ENCODE results near the gene CCDC182.

The CCDC182 gene

GRCh38 chr17:57735230-57735629, 9.9 kb downstream of the CCDC182 start:
- TF ChIP-seq SIN3A (IDR thresholded peaks at IDR 0.05; ENCODE audit: borderline replicate concordance, insufficient read depth, low read length), result no peak
- TF ChIP-seq POLR2AphosphoS5 (IDR thresholded peaks at IDR 0.05; ENCODE audit: low read depth, low read length), result no peak

GRCh38 chr17:57733085-57733484, 12.0 kb downstream of the CCDC182 start:
- TF ChIP-seq FOXP2 (optimal IDR thresholded peaks at IDR 0.05; ENCODE audit: borderline replicate concordance, extremely low read depth, extremely low read length, insufficient read depth) (no peak), REST (IDR thresholded peaks at IDR 0.05; ENCODE audit: insufficient read depth in 1 of 2, low read depth in 2 of 2, low read length in 2 of 2) (no peak), SIN3A (IDR thresholded peaks at IDR 0.05; ENCODE audit: borderline replicate concordance, insufficient read depth, low read length) (no peak), TAF1 (IDR thresholded peaks at IDR 0.05; ENCODE audit: borderline replicate concordance, insufficient read depth, low read length) (no peak), POLR2AphosphoS5 (IDR thresholded peaks at IDR 0.05; ENCODE audit: low read depth, low read length) (no peak)

DNA sequence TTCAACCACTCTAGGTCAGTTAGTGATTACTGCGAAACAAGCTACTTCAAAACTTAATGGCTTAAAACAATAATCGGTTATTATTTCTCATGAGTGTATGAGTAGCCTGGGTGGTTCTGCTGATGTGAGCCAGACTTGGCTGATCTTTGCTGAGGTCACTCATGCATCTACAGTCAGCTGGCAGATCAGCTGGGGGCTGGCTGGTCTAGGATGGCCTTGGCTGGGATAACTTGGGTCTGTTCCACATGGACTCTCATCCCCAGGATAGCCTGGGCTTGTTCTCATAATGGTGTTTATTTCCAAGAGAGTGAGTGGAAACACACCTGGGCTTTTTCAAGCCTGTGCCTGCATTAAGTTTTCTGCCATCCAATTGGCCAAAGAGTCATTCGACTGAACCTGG, 13.0 kb downstream of the CCDC182 start:
- TF ChIP-seq TAF1 (IDR thresholded peaks at IDR 0.05; ENCODE audit: borderline replicate concordance, insufficient read depth, low read length), result no peak
- no peak for TF ChIP-seq POLR2AphosphoS5 (IDR thresholded peaks at IDR 0.05; ENCODE audit: low read depth, low read length)
- TF ChIP-seq SIN3A (IDR thresholded peaks at IDR 0.05; ENCODE audit: borderline replicate concordance, insufficient read depth, low read length), result no peak
- TF ChIP-seq FOXP2 (optimal IDR thresholded peaks at IDR 0.05; ENCODE audit: borderline replicate concordance, extremely low read depth, extremely low read length, insufficient read depth), result no peak
- no peak for TF ChIP-seq REST (IDR thresholded peaks at IDR 0.05; ENCODE audit: insufficient read depth in 1 of 2, low read depth in 2 of 2, low read length in 2 of 2)

DNA sequence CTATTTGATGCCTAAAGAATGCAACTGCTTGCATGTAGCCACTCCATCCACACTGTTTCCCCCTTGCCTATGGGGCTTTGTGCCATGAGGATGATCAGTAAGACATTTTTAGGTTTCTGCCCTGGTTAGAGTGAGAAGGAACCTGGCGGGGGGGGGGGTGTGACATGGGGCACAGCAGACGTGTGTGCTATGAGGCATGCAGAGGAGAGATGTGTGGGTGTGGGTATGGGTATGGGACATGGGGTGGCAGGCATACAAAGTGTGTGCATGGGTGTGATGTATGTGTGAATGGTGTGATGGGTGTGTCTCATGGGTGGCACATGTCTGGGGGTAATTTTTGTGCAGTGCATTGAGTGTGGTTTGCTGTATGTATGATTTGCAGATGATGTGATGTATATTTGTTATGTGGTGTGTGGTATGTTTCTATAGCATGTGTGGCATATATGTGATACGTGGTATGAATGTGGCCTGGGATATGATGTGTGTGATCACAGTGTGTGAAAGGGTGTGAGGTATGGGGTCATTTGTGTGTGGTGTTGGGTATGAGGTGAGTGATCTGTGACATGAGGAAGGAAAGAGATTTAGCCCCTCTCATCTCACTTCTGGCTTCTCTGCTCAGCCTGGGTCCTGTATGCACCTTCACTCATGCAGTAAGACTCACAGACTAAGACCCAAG, 14.9 kb downstream of the CCDC182 start:
- no peak for TF ChIP-seq POLR2AphosphoS5 (IDR thresholded peaks at IDR 0.05; ENCODE audit: low read depth, low read length)
- TF ChIP-seq REST (IDR thresholded peaks at IDR 0.05; ENCODE audit: insufficient read depth in 1 of 2, low read depth in 2 of 2, low read length in 2 of 2), result no peak
- TF ChIP-seq FOXP2 (optimal IDR thresholded peaks at IDR 0.05; ENCODE audit: borderline replicate concordance, extremely low read depth, extremely low read length, insufficient read depth), result no peak
- TF ChIP-seq SIN3A (IDR thresholded peaks at IDR 0.05; ENCODE audit: borderline replicate concordance, insufficient read depth, low read length), result no peak
- TF ChIP-seq TAF1 (IDR thresholded peaks at IDR 0.05; ENCODE audit: borderline replicate concordance, insufficient read depth, low read length), result no peak

GRCh38 chr17:57727630-57728175, 17.4 kb downstream of the CCDC182 start:
- TF ChIP-seq POLR2AphosphoS5 (IDR thresholded peaks at IDR 0.05; ENCODE audit: low read depth, low read length) (no peak), FOXP2 (optimal IDR thresholded peaks at IDR 0.05; ENCODE audit: borderline replicate concordance, extremely low read depth, extremely low read length, insufficient read depth) (no peak), SIN3A (IDR thresholded peaks at IDR 0.05; ENCODE audit: borderline replicate concordance, insufficient read depth, low read length) (no peak), REST (IDR thresholded peaks at IDR 0.05; ENCODE audit: insufficient read depth in 1 of 2, low read depth in 2 of 2, low read length in 2 of 2) (no peak), TAF1 (IDR thresholded peaks at IDR 0.05; ENCODE audit: borderline replicate concordance, insufficient read depth, low read length) (no peak)

All from PFSK-1 (cell line).